ENCODE results near the gene RANBP17.

The RANBP17 gene

DNA sequence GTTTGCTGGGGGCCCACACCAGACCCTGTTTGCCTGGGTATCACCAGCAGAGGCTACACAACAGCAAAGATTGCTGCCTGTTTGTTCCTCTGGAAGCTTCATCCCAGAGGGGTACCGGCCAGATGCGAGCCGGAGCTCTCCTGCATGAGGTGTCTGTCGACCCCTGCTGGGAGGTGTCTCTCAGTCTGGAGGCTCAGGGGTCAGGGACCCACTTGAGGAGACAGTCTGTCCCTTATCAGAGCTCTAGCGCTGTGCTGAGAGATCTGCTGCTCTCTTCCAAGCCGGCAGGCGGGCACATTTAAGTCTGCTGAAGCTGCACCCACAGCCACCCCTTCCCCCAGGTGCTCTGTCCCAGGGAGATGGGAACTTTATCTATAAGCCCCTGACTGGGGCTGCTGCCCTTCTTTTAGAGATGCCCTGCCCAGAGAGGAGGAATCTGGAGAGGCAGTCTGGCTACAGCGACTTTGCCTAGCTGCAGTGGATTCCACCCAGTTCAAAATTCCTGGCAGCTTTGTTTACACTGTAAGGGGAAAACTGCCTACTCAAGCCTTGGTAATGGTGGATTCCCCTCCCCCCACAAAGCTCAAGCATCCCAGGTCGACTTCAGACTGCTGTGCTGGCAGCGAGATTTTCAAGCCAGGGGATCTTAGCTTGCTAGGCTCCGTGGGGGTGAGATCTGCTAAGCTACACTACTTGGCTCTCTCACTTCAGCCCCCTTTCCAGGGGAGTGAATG lies 241.2 kb downstream of the RANBP17 start:
- DNase-seq: no peak

GRCh38 chr5:171107669-171108068 lies 245.9 kb downstream of the RANBP17 start:
- DNase-seq: no peak

- DNase-seq: no peak
Measured at GRCh38 chr5:171115519-171115918, 253.7 kb downstream of the RANBP17 start.

DNA sequence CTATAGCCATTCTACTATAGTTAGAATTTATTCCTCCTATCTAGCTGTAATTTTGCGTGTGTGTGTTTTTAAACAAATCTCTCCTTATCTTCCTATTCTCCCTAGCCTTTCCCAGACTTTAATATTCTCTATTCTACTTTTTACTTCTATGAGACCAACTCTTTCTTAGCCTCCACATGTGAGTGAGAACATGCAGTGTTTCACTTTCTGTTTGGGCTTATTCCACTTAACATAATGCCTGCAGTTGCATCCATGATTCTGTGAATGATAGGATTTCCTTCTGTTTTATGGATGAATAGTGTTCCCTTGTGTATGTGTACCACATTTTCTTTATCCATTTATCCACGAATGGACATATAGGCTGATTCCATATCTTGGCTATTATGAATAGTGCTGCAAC lies 254.9 kb downstream of the RANBP17 start:
- no peak for DNase-seq

DNA sequence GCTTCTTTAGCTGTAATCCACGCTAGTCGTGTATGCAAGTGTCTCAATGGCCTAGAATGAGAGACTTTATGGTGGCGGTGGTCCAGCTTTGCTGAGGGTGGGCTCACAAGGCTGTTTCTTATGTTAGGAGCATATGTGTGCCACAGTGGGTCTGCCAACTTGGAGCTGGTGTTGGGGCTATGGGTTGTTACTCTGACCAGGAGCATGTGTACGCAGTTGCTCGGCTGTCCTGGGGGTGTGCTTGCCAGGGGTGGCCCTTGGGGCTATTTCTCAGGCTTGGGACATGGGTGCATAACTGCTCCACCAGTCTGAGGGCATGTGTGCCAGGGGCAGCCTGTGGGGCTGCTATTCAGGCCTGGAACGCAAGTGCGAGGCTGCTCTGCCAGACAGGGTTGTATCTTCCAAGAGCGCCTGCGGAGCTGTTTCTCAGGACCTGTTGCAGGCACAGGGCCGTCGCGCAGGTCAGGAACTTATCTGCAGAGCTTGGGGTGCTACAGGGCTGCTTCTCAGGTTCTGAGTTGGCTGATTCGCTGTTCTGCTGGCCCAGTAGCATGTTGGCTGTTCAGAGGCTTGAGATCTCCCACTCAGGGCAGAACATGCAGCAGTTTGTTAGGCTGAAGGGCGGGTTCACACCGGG lies 259.3 kb downstream of the RANBP17 start:
- DNase-seq: no peak

DNA sequence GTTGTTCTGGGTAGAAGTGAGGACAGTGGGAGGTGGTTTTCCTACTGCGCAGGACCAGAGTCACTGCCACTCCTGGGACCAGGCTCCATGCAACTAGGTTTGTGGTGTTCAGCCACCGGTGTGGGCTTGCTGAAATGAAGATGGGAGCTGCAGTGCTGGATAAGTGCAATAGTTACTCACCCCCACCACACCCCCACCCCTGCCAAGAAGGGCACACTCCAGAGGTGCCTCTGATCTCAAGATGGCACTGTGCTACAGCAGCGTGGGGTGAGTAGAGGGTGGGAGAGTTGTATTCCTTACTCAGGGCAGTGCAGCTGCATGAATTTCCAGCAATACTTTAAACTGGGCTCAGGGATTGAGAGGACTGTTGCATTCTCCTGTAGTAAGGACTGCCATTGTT lies 259.8 kb downstream of the RANBP17 start:
- no peak for DNase-seq

- no peak for DNase-seq
Measured at GRCh38 chr5:171122372-171122771, 260.6 kb downstream of the RANBP17 start.

DNA sequence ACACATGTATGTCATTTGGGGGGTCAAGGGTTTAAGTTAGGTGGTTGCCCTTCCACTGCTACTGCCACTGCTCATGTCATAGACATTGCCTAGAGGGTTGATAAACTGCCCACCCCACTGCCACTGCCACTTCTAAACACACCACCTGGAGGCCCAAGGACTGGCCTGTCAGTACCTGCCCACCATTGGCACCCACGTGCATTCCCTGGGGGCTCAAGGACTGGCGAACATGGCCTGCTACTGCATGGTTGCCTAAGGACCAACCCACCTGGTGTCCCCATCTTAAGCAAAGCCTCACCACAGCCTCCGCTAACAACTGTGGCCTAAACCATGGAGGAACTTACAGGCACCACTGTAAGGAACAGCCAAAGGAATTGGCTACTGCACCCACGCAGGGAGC lies 261.6 kb downstream of the RANBP17 start:
- no peak for DNase-seq

DNA sequence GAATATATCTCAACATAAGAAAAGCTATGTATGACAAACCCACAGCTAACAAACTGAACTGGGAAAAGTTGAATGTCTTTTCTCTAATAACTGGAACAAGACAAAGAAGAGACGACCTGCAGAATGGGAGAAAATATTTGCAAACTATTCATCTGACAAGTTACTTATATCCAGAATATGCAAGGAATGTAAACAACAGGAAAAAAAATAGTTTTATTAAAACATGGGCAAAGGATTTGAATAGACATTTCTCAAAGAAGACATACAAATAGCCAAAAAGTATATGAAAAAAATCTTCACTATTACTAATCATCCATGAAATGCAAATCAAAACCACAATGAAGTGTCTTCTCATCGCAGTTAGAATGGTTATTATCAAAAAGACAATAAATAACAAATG lies 265.5 kb downstream of the RANBP17 start:
- no peak for DNase-seq

DNA sequence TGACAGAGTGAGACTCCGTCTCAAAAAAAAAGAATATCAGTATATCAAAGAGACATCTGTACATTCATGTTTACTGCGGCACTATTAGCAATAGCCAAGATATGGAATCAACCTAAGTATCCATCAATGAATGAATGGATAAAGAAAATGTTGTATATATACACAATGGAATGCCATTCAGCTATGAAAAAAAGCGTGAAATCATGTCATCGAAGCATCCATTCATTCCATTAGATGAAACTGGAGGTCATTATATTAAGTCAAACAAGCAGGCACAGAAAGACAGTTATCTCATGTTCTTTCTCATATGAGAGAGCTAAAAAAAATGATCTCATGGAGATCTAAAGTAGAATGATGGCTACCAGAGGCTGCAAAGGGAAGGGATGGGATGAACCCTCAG lies 266.3 kb downstream of the RANBP17 start:
- DNase-seq: no peak

- DNase-seq: no peak
Measured at GRCh38 chr5:171129308-171129707, 267.5 kb downstream of the RANBP17 start.

DNA sequence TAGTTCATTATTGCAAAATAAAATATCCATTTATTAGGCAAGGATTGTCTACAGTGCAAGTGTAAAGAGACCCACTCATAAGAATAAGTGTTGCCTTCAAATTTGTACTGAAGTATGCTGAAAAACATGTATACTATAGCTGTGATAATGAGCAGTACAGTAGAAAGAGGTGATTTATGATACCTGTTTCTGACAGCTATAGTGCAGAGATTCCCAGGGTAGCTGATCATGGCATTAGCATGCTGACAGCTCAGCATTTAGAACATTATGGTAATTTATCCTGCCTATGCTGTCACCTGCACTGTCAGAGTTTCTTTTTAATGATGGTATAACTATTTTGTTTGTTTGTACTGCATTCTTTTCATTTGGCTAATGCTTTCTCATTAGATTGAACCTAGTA lies 269.7 kb downstream of the RANBP17 start:
- DNase-seq: no peak

GRCh38 chr5:171137768-171138525 lies 276.1 kb downstream of the RANBP17 start:
- DNase-seq: no peak

DNA sequence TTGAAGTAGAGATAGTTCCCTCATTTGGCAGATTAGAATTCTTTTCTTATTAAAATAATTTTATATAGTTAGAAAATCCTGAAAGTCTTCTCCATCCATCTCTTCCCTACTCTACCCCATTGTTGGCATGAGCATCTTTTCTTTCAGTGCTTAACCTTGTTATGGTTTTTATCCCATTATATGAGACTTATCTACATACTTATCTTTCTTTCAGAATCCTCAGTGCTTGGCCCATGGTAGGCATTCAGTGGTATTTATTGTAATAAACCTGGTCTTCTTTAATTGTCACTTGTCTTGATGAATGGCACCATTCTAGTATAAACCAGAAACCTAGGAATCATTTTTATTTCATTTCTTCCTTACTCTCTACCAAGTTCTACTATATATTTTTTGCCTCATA lies 277.4 kb downstream of the RANBP17 start:
- DNase-seq: no peak

GRCh38 chr5:171142617-171143016 lies 280.8 kb downstream of the RANBP17 start:
- DNase-seq: no peak

DNA sequence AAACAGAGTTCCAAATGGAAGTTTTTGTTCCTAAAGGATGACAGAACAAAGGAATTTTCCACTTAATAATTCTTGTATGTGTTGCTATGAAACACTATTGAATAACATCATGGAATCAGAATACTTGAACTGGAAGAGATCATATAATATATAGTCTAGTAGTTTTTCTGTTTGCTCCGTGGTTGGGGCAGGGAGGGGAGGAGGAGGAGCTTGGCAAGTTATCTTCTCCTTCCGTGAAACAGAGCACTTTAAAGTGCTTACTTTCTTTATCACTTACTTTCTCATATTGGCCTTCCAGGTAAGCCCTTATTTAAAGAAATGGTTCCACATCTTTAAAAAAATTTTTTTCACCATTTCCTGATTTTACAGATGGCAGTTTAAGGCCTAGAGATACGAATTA lies 281.4 kb downstream of the RANBP17 start:
- no peak for DNase-seq

DNA sequence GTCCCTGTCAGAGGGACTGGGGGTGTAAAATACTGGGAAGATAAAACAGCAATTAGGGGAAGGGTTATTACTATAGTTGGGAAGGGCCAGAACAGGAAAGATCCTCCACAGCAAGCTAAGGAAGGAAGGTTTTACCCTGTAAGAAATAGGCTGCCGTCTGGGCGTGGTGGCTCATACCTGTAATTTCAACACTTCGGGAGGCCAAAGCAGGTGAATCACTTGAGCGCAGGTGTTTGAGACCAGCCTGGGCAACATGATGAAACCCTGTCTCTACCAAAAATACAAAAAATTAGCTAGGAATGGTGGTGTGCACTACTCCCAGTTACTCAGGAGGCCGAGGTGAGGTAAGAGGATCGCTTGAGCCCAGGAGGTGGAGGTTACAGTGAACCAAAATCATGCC lies 282.1 kb downstream of the RANBP17 start:
- DNase-seq: no peak

DNA sequence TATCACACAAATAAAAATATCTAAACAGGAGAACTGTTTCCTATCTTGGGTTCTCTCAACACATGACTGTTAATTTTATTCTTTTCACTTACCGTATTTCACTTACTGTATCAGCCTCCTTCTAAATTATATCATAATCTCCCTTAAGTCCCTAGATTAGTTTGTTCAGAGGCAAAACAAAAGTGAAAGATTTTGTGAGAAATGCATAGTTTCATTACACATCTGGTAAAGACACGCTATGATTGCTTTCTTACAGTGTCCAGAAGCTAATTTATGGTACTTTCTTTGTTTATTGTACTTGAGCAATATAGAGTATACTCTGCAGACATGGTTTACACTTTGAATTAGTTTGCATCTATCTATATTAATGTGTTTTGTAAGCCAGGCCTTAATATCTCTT lies 287.5 kb downstream of the RANBP17 start:
- DNase-seq: no peak

GRCh38 chr5:171149772-171150171 lies 288.0 kb downstream of the RANBP17 start:
- DNase-seq: no peak

DNA sequence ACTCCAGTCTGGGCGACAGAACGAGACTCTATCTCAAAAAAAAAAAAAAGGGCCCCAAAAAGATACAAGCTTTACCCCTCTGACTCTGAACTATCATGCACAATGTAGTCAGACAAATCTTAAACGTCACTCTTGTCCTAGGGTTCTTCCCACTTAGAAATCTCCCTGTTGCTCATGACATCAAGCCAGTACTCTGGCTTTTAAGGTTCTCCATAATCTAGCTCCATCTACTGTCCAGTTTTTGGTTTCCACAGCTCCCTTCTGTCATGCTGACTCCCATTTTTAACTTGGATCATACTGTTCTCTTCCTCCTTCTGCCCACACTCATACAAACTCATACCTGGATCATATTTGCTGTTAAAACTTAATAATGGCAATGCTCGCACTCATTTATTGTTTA lies 290.6 kb downstream of the RANBP17 start:
- DNase-seq: no peak

DNA sequence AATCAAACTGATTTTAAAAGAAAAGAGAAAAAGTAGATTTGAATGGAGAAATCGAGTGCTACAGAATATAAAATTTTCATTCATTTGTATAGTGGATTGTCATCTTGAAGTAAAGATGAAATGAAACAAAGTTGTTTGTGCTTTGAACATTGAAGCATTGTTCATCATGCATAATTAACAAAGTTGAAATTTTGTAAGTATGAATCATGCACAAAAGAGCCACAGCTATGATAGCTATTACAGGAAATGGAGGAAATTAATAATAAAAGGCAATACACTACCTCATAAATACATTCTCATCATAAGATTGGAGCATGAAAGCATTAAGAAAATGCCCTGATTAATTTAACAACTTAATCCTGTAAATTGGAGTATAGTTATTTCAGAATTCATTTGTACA lies 293.8 kb downstream of the RANBP17 start:
- DNase-seq: no peak

- no peak for DNase-seq
Measured at GRCh38 chr5:171157276-171157675, 295.5 kb downstream of the RANBP17 start.

GRCh38 chr5:171157775-171158174 lies 296.0 kb downstream of the RANBP17 start:
- no peak for DNase-seq

GRCh38 chr5:171158581-171158980 lies 296.8 kb downstream of the RANBP17 start:
- DNase-seq: no peak

All from cortex of kidney (tissue), 1 donor.